ENCODE measurements around the gene LCN10.

GRCh38 chr9:136728080-136728547 is 14.6 kb downstream of the LCN10 start:
- no peak for TF ChIP-seq WIZ (CRISPR knock-in tag; IDR thresholded peaks at IDR 0.05)
- TF ChIP-seq SOX5 (CRISPR knock-in tag; IDR thresholded peaks at IDR 0.05; ENCODE audit: borderline replicate concordance): peak; percentile 62
- TF ChIP-seq CERS6 (CRISPR knock-in tag; IDR thresholded peaks at IDR 0.05): peak; percentile 62; the same call in 1 of the 2 replicates
- no peak for TF ChIP-seq EZH2 (conservative IDR thresholded peaks at IDR 0.05; ENCODE audit: low read depth, low read length)
- TF ChIP-seq CTCF (CRISPR knock-in tag; IDR thresholded peaks at IDR 0.05): peak; percentile 90
- TF ChIP-seq POLR2A (IDR thresholded peaks at IDR 0.05; ENCODE audit: insufficient read depth in 1 of 2, low read depth in 2 of 2, low read length in 2 of 2): peak in 1 of 2 experiments; percentile 99; a peak in 2 of 4 replicates
- TF ChIP-seq SAFB2 (CRISPR knock-in tag; IDR thresholded peaks at IDR 0.05; ENCODE audit: borderline replicate concordance, low read depth): peak; percentile 88
- TF ChIP-seq MYC (CRISPR knock-in tag; IDR thresholded peaks at IDR 0.05; ENCODE audit: borderline replicate concordance): peak; percentile 99
- peak; percentile 63 for TF ChIP-seq RARA (CRISPR knock-in tag; IDR thresholded peaks at IDR 0.05)
- TF ChIP-seq ZSCAN31 (CRISPR knock-in tag; IDR thresholded peaks at IDR 0.05; ENCODE audit: low read depth): peak; percentile 82
- no peak for TF ChIP-seq ZNF280B (CRISPR knock-in tag; IDR thresholded peaks at IDR 0.05; ENCODE audit: borderline replicate concordance)
- no peak for TF ChIP-seq DPF2 (CRISPR knock-in tag; IDR thresholded peaks at IDR 0.05; ENCODE audit: borderline replicate concordance, low read depth)
